ENCODE measurements around the gene DEPDC1B.
"Not testable (repeated sequence)": the region's sequence is repeated elsewhere in the genome, so short reads cannot be mapped to it uniquely, and the experiment has no call there.

Gene DEPDC1B

GRCh38 chr5:60727033-60727679 is 27.2 kb upstream of the DEPDC1B start:
- DNase-seq (ENCODE audit: extremely low read depth, low read depth) = no peak
- TF ChIP-seq CTCF (IDR thresholded peaks at IDR 0.05; ENCODE audit: low read depth, low read length, missing control alignments) = no peak
- H3K4me3 ChIP-seq (replicated peaks; ENCODE audit: low read depth, low read length) = no peak overlapping the region

- no peak overlapping the region for H3K4me3 ChIP-seq (replicated peaks; ENCODE audit: low read depth, low read length)
- no peak for DNase-seq (ENCODE audit: extremely low read depth, low read depth)
- no peak for TF ChIP-seq CTCF (IDR thresholded peaks at IDR 0.05; ENCODE audit: low read depth, low read length, missing control alignments)
Observed at GRCh38 chr5:60724126-60724525, 24.2 kb upstream of the DEPDC1B start.

- DNase-seq (ENCODE audit: extremely low read depth, low read depth) = no peak
- H3K4me3 ChIP-seq (replicated peaks; ENCODE audit: low read depth, low read length) = no peak overlapping the region
- no peak for TF ChIP-seq CTCF (IDR thresholded peaks at IDR 0.05; ENCODE audit: low read depth, low read length, missing control alignments)
Observed at GRCh38 chr5:60722416-60722815, 22.4 kb upstream of the DEPDC1B start.

DNA sequence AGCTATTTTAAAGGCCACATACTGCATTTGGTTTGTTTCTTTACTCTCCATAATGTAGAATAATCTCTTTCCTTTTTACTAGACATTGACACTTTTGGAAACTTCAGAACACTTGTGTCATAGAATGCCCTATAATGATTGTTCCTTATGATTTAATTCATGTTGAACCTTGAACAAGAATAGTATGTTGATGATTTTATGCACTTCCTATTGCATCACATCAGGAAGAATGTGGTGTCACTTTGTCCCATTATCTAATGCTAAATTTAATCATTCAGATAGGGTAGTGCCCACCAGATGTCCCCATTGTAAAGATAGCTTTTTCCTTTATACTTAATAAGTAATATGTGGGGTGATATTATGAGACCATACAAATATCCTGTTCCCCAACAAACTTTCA is 19.4 kb upstream of the DEPDC1B start:
- no peak for TF ChIP-seq CTCF (IDR thresholded peaks at IDR 0.05; ENCODE audit: low read depth, low read length, missing control alignments)
- no peak overlapping the region for H3K4me3 ChIP-seq (replicated peaks; ENCODE audit: low read depth, low read length)
- no peak for DNase-seq (ENCODE audit: extremely low read depth, low read depth)

DNA sequence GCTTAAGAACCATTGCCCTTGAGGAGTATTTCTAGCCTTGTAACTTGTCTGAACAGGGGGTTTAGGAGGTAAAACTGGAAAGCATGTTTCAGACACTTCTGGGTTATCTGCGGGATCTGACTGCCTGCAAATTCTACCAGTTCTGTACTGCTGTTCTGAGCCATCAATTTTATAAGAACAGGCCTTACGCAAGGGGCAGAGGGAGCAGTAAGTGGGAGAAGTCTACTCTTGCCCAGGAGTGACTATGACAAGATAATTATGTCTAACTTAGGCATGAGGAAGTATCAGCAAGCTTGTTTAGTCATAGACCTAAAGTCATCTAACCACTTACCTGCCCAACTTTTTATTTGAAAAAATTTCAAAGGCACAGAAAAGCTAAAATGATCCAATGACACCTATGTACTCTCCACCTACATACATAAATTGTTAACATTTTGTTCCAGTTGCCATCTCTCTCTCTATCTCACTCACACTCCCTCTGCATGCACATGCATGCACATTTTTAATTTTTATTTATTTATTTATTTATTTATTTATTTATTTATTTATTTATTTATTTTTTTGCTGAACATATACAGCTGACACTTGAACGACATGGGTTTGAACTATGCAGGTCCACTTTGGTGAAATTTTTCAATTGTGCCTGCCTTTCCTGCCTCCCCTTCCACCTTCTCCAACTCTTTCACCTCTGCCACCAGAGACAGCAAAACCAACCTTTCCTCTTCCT is 18.4 kb upstream of the DEPDC1B start:
- no peak for DNase-seq (ENCODE audit: extremely low read depth, low read depth)
- no peak for TF ChIP-seq CTCF (IDR thresholded peaks at IDR 0.05; ENCODE audit: low read depth, low read length, missing control alignments)
- H3K4me3 ChIP-seq (replicated peaks; ENCODE audit: low read depth, low read length) = no peak overlapping the region

- not testable (repeated sequence) for H3K4me3 ChIP-seq (replicated peaks; ENCODE audit: low read depth, low read length); DNase-seq (ENCODE audit: extremely low read depth, low read depth)
Observed at GRCh38 chr5:60715201-60715928, 15.4 kb upstream of the DEPDC1B start.

DNA sequence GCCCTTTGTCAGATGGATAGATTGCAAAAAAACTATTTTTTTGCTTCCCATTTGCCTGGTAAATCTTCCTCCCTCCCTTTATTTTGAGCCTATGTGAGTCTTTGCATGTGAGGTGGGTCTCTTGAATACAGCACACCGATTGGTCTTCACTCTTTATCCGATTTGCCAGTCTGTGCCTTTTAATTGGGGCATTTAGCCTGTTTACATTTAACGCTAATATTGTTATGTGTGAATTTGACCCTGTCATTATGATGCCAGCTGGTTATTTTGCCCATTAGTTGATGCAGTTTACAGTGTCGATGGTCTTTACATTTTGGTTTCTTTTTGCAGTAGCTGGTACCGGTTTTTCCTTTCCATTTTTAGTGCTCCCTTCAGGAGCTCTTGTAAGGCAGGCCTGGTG is 13.0 kb upstream of the DEPDC1B start:
- H3K4me3 ChIP-seq (replicated peaks; ENCODE audit: low read depth, low read length) = no peak overlapping the region
- no peak for TF ChIP-seq CTCF (IDR thresholded peaks at IDR 0.05; ENCODE audit: low read depth, low read length, missing control alignments)
- no peak for DNase-seq (ENCODE audit: extremely low read depth, low read depth)

DNA sequence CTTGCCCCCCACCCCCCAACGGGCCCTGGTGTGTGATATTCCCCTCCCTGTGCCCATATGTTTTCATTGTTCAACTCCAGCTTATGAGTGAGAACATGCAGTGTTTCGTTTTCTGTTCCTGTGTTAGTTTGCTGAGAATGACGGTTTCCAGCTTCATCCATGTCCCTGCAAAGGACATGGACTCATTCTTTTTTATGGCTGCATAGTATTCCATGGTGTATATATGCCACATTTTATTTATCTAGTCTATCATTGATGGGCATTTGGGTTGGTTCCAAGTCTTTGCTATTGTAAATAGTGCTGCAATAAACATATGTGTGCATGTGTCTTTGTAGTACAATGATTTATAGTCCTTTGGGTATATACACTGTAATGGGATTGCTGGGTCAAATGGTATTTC is 11.9 kb upstream of the DEPDC1B start:
- DNase-seq (ENCODE audit: extremely low read depth, low read depth); H3K4me3 ChIP-seq (replicated peaks; ENCODE audit: low read depth, low read length): not testable (repeated sequence)

Data from HFF-Myc (cell line).